GM18861 (cell line): Measurements from ENCODE around the gene UNC5B.
"Not testable (repeated sequence)": the region's sequence is repeated elsewhere in the genome, so short reads cannot be mapped to it uniquely, and the experiment has no call there.

Experiments
- ATAC-seq: cut with Tn5 transposase; IDR thresholded peaks from one replicate; pipeline ENCODE4 v1.9.1; 2021; ENCODE audit not compliant: unreplicated experiment

UNC5B gene

GRCh38 chr10:71265618-71266146, 53.3 kb downstream of the UNC5B start:
- ATAC-seq, result no peak

- no peak for ATAC-seq
These were observed 54.0 kb downstream of the UNC5B start for GRCh38 chr10:71266147-71266917.

GRCh38 chr10:71266918-71267442, 54.6 kb downstream of the UNC5B start:
- no peak for ATAC-seq

GRCh38 chr10:71267508-71268240, 55.3 kb downstream of the UNC5B start:
- no peak for ATAC-seq

- no peak for ATAC-seq
These were observed 55.9 kb downstream of the UNC5B start for GRCh38 chr10:71268247-71268691.

GRCh38 chr10:71268758-71269157, 56.4 kb downstream of the UNC5B start:
- no peak for ATAC-seq

- no peak for ATAC-seq
These were observed 57.2 kb downstream of the UNC5B start for GRCh38 chr10:71269301-71270288.

GRCh38 chr10:71270301-71271220, 58.2 kb downstream of the UNC5B start:
- no peak for ATAC-seq

- no peak for ATAC-seq
These were observed 59.3 kb downstream of the UNC5B start for GRCh38 chr10:71271662-71272055.

- ATAC-seq, result no peak
These were observed 59.8 kb downstream of the UNC5B start for GRCh38 chr10:71272056-71272771.

GRCh38 chr10:71272974-71273373, 60.6 kb downstream of the UNC5B start:
- not testable (repeated sequence) for ATAC-seq

GRCh38 chr10:71273506-71273905, 61.1 kb downstream of the UNC5B start:
- ATAC-seq, result no peak

- ATAC-seq, result no peak
These were observed 62.8 kb downstream of the UNC5B start for GRCh38 chr10:71274901-71275796.

- ATAC-seq, result no peak
These were observed 64.5 kb downstream of the UNC5B start for GRCh38 chr10:71276873-71277272.

GRCh38 chr10:71277914-71278665, 65.7 kb downstream of the UNC5B start:
- ATAC-seq, result no peak

GRCh38 chr10:71278691-71279588, 66.6 kb downstream of the UNC5B start:
- no peak for ATAC-seq
